RPMI8226 (cell line): ENCODE data around the gene MYO6.
"Not testable (repeated sequence)": the region's sequence is repeated elsewhere in the genome, so short reads cannot be mapped to it uniquely, and the experiment has no call there.

Experiments
- DNase-seq: peaks from one replicate; pipeline ENCODE4 v3.0.0-alpha.2; 2015

The MYO6 gene

DNA sequence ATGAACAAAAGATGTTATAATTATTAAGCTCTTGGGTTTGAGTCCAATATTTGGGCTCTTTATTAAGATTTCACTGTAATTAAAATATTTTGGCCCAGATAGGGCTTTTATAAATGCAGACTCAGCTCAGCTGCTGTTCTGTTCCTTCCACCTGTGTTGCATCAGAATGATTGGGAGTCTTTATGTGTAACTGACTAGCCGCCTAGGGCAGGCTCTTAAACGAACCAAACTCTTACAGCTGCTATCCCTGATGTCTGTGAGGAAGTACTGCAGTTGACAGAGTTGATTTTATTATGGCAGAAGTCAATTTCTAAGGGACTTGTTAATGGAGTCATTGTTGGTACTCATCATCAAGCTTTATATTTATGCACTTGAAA, 144.7 kb downstream of the MYO6 start:
- DNase-seq = no peak

DNA sequence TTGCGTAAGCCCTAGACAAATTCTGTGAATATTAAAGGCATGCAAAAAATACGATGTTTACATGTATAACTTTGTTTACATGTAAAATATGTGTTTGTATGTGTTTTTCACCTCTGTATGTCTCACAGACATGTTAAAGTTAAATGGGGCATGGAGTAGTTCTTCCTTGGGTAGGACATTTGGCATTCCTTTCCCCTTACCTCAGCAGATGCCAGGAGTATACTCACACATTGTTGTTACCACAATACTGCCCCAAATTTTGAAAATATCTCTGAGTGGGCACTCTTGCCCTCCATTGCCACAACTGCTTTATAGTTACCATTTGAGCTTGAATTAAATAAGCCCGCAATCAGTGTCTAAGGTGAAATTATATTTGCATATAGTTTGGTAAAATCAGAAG, 147.5 kb downstream of the MYO6 start:
- no peak for DNase-seq

- not testable (repeated sequence) for DNase-seq
These were observed 151.2 kb downstream of the MYO6 start for GRCh38 chr6:75900216-75900615.

GRCh38 chr6:75905129-75905528, 156.1 kb downstream of the MYO6 start:
- DNase-seq = not testable (repeated sequence)

GRCh38 chr6:75906871-75907270, 157.8 kb downstream of the MYO6 start:
- DNase-seq = no peak

GRCh38 chr6:75907444-75907843, 158.4 kb downstream of the MYO6 start:
- DNase-seq = no peak

- no peak for DNase-seq
These were observed 164.0 kb downstream of the MYO6 start for GRCh38 chr6:75913040-75913439.

DNA sequence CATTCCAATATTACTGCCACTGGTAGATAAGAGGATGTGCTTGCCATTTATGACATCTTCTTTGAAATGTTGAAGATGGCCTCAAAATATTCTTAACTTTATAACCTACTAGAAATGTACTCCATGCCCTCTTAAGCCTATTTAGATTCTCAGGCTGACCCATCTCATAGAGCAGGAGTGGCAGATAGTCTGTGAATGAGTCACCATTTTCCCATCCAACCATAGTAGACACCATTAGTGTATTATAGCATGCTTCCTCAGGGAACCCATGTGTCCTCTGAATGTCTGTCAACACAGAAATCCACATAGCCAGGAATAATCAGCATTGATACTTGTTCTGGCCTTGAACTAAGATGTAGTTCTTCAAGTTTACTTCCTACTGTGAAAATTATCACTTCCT, 173.2 kb downstream of the MYO6 start:
- DNase-seq = no peak

DNA sequence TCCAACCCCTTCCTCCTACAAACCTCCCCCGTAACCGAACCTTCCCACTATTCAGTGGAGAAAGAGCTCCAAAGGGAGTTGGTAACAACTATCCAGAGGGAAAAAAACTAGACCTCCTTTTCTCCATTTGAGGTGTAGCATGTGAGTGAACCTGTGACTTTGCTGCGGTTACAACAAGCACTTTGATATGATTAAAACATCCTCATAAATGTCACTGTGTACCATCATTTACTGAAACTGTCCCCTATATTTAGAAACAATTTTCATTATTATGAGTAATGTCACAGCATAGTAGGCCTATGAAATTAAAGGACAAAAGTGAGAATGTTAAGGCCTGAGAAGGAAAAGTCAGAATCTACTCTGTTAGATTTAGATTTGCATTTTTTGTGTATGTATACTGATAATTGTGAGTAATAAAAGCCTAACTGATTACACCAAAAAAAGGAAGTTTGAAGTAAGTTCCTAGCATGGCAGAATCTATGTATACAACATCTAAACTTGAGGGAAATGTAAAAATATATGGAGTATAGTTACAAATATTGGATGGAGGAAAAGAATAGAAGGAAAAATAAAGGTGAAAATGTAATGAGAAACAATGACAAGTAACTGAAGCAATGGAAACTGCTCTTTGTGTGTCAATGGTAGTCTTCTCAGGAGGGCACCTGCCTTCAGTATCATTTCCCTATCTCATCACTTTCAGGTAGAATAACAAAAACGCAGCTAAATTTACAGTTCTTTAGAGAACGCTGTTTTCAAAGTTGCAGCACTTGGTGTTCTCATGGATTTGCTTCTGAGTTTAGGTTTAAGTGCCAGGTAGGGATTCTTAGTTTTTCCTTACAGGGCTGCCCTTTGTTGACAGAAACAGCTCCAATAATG, 177.5 kb downstream of the MYO6 start:
- no peak for DNase-seq

GRCh38 chr6:75931011-75931680, 182.1 kb downstream of the MYO6 start:
- no peak for DNase-seq

GRCh38 chr6:75932067-75932466, 183.0 kb downstream of the MYO6 start:
- DNase-seq = peak; percentile 59

DNA sequence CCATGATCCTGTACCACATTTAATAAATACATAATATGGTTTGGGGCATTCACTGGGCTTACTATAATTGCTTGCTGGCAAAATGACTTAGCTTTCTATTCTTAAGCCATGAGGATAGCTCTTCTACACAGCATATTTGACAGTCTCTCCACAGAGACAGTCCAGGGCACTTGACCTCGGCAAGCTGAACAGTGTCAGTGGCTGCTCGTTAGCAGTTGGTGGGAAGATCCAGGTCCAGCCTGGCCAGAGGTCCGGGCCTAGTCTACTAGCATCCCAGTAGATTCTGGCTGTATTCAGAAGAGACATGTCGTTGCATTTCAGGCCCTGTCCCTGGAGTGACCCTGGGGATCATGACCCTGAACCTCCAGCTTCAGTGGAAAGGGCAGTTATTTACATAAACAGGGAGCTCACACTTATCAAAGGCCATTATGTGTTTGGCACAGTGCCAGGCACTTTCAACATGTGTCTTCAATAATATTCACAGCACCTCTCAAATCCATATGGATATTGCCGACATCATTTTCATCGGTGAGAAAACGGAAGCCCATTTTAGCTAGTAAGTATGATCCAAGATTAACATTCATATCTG, 184.4 kb downstream of the MYO6 start:
- peak; percentile 9 for DNase-seq

DNA sequence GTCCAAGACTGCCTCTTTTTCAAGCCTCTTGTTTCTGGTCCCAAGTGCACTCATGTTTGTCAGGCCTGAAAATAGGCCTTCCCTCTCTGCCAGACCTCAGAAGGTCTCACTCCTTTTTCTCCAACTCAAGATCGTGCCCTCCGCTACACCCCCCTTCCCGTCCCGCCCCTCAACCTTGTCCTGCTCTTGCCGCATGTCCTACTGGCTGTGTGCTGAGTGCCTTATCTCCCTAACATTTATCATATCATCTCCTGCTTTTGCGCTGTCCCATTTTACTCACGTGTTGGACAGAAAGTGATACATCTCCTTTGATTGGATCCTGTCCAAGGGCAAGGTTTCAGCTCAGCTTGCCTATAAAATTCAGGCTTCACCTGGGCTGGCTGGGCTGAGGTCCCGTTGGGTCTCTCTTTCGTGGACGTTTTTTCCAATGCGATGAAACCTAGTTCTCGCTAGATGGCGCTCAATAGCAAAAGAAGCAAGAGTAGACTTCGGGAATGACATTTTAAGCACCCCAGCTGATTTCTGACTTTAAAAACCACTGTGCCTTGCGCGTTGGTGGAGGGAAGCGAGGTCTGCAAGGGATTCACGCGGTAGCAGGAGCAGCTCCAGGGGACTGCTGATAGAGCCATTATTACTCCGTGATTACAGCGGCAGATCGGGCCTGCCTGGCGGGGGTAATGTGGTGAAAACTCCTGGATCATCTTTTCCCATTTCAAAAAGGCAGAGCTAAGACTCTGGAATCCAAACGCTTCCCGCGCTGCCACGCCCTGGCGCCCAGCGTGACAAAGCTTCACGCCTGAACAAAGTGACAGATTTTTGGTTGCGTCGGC, 185.8 kb downstream of the MYO6 start:
- peak; percentile 69 for DNase-seq

GRCh38 chr6:75935473-75935793, 186.4 kb downstream of the MYO6 start:
- no peak for DNase-seq

GRCh38 chr6:75936682-75937081, 187.6 kb downstream of the MYO6 start:
- no peak for DNase-seq

DNA sequence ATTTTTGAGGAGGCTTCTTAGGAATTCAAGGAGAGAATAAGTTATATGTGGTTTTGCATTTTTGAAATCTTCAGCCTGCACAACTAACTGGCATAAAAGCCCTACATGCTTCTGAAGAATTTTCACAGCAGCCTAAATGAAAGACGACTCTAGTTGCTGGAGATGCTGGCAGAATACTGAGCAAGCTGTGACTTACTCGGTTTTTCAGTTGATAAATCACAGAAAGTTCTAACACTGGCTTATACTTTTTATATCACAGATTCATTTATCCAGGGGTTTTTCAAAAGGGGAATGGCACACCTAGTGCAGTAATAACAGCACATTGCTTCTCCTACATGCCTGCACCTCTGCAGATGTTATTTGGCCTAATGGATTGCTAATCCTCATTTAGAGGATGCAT, 188.8 kb downstream of the MYO6 start:
- DNase-seq = no peak

DNA sequence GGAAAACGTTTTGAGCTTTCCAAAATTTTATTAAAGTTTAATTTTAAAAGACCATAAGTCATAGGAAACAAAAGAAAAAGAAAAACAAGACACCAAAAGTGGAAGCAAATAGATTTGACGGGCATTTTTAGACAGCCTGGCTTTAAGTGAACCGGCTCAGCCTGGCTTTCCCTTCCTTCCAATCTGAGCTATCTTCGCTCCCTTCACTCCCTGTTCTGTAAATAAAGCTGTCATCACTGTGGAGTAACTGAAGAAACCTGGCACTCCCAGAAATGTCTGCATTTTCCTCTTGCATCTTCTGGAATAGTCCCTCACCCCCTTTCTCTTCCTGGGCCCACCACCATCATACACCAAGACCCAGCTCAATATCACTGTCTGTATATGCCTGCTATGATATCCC, 191.5 kb downstream of the MYO6 start:
- DNase-seq = no peak

GRCh38 chr6:75941509-75941908, 192.5 kb downstream of the MYO6 start:
- DNase-seq = no peak

DNA sequence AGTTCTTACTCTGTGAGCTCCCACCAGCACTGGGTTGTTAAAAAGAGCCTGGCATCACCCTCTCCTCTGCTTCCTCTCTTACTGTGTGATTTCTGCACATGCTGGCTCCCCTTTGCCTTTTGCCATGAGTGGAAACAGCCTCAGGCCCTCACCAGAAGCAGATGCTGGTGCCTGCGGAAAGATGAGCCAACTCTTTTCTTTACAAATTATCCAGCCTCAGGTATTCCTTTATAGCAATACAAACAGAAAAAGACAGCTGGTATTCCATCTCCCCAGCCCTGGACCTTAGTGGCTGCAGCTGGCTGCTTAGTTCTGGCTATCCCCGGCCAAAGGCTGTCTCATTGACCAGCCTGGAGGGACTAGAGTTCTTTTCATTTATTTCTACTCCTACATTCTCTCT, 194.3 kb downstream of the MYO6 start:
- no peak for DNase-seq

GRCh38 chr6:75946146-75946831, 197.2 kb downstream of the MYO6 start:
- no peak for DNase-seq

DNA sequence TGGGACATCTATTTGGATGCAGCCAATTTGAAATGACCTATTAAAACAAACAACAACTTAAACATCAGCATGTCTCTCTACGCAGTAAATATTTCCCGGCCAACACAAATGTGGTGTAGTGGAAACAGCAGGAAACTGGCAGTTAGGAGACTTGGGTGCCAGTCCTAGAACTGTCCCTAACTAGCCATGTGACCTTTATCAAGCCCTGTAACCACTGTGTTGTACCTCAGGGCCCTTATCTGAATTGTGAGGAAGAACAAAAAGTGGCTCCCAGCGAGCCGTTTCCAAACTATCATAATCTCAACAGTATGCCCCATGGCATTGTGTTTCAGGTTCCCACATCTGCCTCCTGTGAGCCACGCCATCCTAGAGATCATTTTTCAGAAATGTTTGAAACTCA, 198.9 kb downstream of the MYO6 start:
- DNase-seq = no peak

GRCh38 chr6:75952128-75952527, 203.1 kb downstream of the MYO6 start:
- DNase-seq = no peak

DNA sequence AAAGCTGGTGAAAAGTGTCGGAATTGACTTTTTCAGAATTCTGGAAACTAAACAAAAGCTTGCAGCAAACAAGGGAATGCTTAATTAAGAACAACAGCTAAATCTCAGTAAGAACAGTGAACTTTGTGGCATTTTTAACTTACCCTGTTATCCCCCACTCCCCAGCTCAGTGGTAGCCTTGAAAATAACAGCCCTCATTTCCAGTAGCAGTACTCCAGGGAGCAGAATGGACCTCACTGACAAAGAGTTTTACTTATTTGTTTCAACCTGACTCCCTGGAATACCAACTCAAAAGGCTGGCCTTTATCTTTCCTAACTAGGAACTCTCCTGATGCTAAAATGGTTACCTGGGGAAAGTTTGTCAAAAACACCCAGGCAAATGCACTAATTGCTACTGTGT, 214.5 kb downstream of the MYO6 start:
- no peak for DNase-seq
